ENCODE results near the gene SNCB. TPM values are rescaled to one million over a fixed set of nuclear protein-coding genes. Genes with fewer than 3 reads are reported as not detected.

Gene SNCB
- polyA plus RNA-seq, 1 of the 3 experiments (the other 2 are of a cell fraction), result 0.33 TPM

DNA sequence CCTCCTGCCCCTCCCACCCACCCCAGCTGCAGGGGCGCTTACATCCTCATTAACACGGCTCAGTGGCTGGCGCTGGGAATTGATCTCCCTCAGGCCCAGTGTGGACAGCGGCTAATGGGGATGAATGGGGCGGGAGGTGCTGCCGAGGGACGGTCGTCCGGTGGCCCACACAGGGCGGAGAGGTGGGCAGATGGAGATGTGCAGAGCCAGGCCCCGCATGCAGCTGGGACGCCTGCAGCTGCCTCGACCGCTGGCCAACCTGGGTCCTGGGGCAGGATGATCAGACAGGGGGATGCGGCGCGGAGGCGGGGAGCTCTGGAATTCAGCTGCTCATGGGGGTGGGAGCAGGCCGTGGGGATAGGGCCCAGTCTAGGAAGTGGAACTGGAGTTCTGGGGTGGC, 34.6 kb upstream of the SNCB start:
- H3K36me3 ChIP-seq (replicated peaks in 1 of 2; ENCODE audit: control insufficient read depth in 1 of 2, insufficient read depth in 2 of 2, low read length in 1 of 2), result no peaks in the 10 kb centered on the region
- H4K20me1 ChIP-seq (ENCODE audit: insufficient read depth), result no peaks in the 10 kb centered on the region
- H3K4me1 ChIP-seq (ENCODE audit: control insufficient read depth in 1 of 2, insufficient read depth in 2 of 2, low read depth in 1 of 2, low read length in 1 of 2), result peaks cover 0 to 19% of the 10 kb centered on the region in 2 experiments; a peak in 1 of 4 replicates
- peaks cover 4% of the 10 kb centered on the region; the same call in 1 of the 2 replicates for H3K27me3 ChIP-seq (ENCODE audit: insufficient read depth)
- no peaks in the 10 kb centered on the region for H3K9me3 ChIP-seq
- no peak for TF ChIP-seq MEF2A (IDR thresholded peaks at IDR 0.05; ENCODE audit: borderline replicate concordance, low read depth)
- ChIA-PET CTCF (interaction anchor here (0.7 to 3.0 kb wide), 5 partner anchors 36 to 447 kb away, joined by 3 to 14 read pairs (median 6); no protein-coding TSS in a partner anchor), POLR2A (no interaction called here)
- WGBS (ENCODE audit: low lambda C conversion rate), result 76% methylated on average over 12 of the region's 19 CpGs
- no peak overlapping the region for H3K4me3 ChIP-seq (ENCODE audit: low read depth in 2 of 2, low read length in 1 of 2)
- no peak overlapping the region for H3K4me2 ChIP-seq
- H3K79me2 ChIP-seq (ENCODE audit: insufficient read depth), result no peaks in the 10 kb centered on the region
- no peaks in the 10 kb centered on the region for H3K9me2 ChIP-seq
- no peak overlapping the region for H2AFZ ChIP-seq (ENCODE audit: low read depth)
- H3K27ac ChIP-seq (ENCODE audit: low read depth in 2 of 2, low read length in 1 of 2), result no peak overlapping the region
- no peak overlapping the region for H3K9ac ChIP-seq
- no peaks in the 10 kb centered on the region for H3F3A ChIP-seq (replicated peaks; ENCODE audit: insufficient read depth)
- DNase-seq, result no peak

DNA sequence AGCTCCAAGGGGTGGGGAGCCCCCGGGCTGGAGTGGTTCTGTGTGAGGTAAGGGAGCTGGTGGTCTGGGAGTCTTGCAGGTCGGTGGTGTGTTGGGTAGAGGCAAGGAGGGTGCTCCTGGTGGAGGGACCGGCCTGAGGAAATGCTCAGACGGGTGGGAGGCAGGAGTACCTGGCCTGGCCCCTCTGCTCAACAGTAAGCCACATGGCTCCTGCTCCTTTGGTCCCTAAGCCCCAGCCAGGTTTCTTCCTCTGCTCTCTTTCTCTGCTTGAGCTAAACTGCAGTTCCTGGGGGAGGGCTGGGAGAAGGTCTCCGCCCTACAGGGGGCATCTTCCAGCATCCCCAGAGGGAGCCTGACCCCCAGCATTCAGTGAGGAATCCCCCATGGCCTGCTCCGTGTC, 34.1 kb upstream of the SNCB start:
- H3K9ac ChIP-seq, result no peak overlapping the region
- H3K27ac ChIP-seq (ENCODE audit: low read depth in 2 of 2, low read length in 1 of 2), result no peak overlapping the region
- no peak for DNase-seq
- H3K9me3 ChIP-seq, result no peaks in the 10 kb centered on the region
- no peaks in the 10 kb centered on the region for H4K20me1 ChIP-seq (ENCODE audit: insufficient read depth)
- H3K4me3 ChIP-seq (ENCODE audit: low read depth in 2 of 2, low read length in 1 of 2), result no peak overlapping the region
- TF ChIP-seq, protein P1, sequence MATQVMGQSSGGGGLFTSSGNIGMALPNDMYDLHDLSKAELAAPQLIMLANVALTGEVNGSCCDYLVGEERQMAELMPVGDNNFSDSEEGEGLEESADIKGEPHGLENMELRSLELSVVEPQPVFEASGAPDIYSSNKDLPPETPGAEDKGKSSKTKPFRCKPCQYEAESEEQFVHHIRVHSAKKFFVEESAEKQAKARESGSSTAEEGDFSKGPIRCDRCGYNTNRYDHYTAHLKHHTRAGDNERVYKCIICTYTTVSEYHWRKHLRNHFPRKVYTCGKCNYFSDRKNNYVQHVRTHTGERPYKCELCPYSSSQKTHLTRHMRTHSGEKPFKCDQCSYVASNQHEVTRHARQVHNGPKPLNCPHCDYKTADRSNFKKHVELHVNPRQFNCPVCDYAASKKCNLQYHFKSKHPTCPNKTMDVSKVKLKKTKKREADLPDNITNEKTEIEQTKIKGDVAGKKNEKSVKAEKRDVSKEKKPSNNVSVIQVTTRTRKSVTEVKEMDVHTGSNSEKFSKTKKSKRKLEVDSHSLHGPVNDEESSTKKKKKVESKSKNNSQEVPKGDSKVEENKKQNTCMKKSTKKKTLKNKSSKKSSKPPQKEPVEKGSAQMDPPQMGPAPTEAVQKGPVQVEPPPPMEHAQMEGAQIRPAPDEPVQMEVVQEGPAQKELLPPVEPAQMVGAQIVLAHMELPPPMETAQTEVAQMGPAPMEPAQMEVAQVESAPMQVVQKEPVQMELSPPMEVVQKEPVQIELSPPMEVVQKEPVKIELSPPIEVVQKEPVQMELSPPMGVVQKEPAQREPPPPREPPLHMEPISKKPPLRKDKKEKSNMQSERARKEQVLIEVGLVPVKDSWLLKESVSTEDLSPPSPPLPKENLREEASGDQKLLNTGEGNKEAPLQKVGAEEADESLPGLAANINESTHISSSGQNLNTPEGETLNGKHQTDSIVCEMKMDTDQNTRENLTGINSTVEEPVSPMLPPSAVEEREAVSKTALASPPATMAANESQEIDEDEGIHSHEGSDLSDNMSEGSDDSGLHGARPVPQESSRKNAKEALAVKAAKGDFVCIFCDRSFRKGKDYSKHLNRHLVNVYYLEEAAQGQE (IDR thresholded peaks at IDR 0.05; ENCODE audit: low read depth, low read length), result no peak
- TF ChIP-seq SIN3A (IDR thresholded peaks at IDR 0.05; ENCODE audit: borderline replicate concordance, low read depth, low read length), result no peak
- no peak for TF ChIP-seq FOSL2 (IDR thresholded peaks at IDR 0.05; ENCODE audit: borderline replicate concordance, low read depth)
- TF ChIP-seq, protein P2, sequence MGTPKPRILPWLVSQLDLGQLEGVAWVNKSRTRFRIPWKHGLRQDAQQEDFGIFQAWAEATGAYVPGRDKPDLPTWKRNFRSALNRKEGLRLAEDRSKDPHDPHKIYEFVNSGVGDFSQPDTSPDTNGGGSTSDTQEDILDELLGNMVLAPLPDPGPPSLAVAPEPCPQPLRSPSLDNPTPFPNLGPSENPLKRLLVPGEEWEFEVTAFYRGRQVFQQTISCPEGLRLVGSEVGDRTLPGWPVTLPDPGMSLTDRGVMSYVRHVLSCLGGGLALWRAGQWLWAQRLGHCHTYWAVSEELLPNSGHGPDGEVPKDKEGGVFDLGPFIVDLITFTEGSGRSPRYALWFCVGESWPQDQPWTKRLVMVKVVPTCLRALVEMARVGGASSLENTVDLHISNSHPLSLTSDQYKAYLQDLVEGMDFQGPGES (IDR thresholded peaks at IDR 0.05; ENCODE audit: low read depth, low read length), result no peak
- POLR2A ChIA-PET, result no interaction called here
- CTCF ChIA-PET, result interaction anchor here (0.7 to 3.0 kb wide), 7 partner anchors 36 to 450 kb away, joined by 3 to 14 read pairs (median 4); no protein-coding TSS in a partner anchor
- no peaks in the 10 kb centered on the region for H3F3A ChIP-seq (replicated peaks; ENCODE audit: insufficient read depth)
- H2AFZ ChIP-seq (ENCODE audit: low read depth), result no peak overlapping the region
- H3K9me2 ChIP-seq, result no peaks in the 10 kb centered on the region
- no peaks in the 10 kb centered on the region for H3K79me2 ChIP-seq (ENCODE audit: insufficient read depth)
- no peaks in the 10 kb centered on the region for H3K36me3 ChIP-seq (replicated peaks in 1 of 2; ENCODE audit: control insufficient read depth in 1 of 2, insufficient read depth in 2 of 2, low read length in 1 of 2)
- H3K27me3 ChIP-seq (ENCODE audit: insufficient read depth), result peaks cover 2% of the 10 kb centered on the region; the same call in 1 of the 2 replicates
- peaks cover 0 to 19% of the 10 kb centered on the region in 2 experiments; a peak in 1 of 4 replicates for H3K4me1 ChIP-seq (ENCODE audit: control insufficient read depth in 1 of 2, insufficient read depth in 2 of 2, low read depth in 1 of 2, low read length in 1 of 2)
- whole genome bisulfite sequencing (ENCODE audit: low lambda C conversion rate), result 61% methylated on average over 6 of the region's 6 CpGs
- H3K4me2 ChIP-seq, result no peak overlapping the region
